GM12878 (cell line): ENCODE data around the gene KCNE4. TPM values are rescaled to one million over a fixed set of nuclear protein-coding genes. Genes with fewer than 3 reads are reported as not detected.

ENCODE experiments used
- ATAC-seq: fragments of 200-7000 bp; cut with Tn5 transposase; 3 replicates; pipeline ENCODE4 v1.9.1; 2020; ENCODE audit warnings: mild to moderate bottlenecking, moderate library complexity
- BruUV-seq: library from RNA; stranded (reverse); fragments of 400-500 nt; replicated peaks from 2 replicates; lab custom pipeline; 2021; lab: Mats Ljungman, UMichigan
- CTCF ChIA-PET: fragments of 300-600 bp; sonication (Branson Sonifier 250); formaldehyde crosslinking; extraction: SDS; loops from one replicate; lab custom pipeline; 2021; ENCODE audit warnings: inconsistent platforms; lab: Yijun Ruan, JAX
- POLR2A ChIA-PET: fragments of 350-600 bp; formaldehyde crosslinking; extraction: SDS; loops from one replicate; lab custom pipeline; 2021; ENCODE audit warnings: inconsistent platforms; lab: Charles Lee
- RAD21 ChIA-PET: fragments of 300-600 bp; sonication (Branson Sonifier 250); formaldehyde crosslinking; loops from one replicate; lab custom pipeline; 2023; ENCODE audit warnings: antibody characterized with exemption; ENCODE audit not compliant: unreplicated experiment; lab: Charles Lee
- SMC1A ChIA-PET: fragments of 300-600 bp; sonication (Branson Sonifier 250); formaldehyde crosslinking; loops from one replicate; lab custom pipeline; 2023; ENCODE audit not compliant: unreplicated experiment, uncharacterized antibody; lab: Charles Lee
- DNase-seq: peaks from one replicate; pipeline ENCODE4 v3.0.0-alpha.2; 2011; ENCODE audit warnings: low read depth, low spot score
- FAIRE-seq: peaks from 3 replicates; lab custom pipeline; 2011; peaks lifted over from hg19 to GRCh38; lab: Jason Lieb, UNC
- H2AFZ ChIP-seq: 2 replicates; pipeline ENCODE4 v1.6.0; 2011; ENCODE audit warnings: low read depth, low read length, control low read depth; ENCODE audit not compliant: control insufficient read depth
- H3K27ac ChIP-seq: 2 replicates; pipeline ENCODE4 v1.5.1; 2011; ENCODE audit warnings: control low read depth; ENCODE audit not compliant: control insufficient read depth, insufficient read depth
- H3K27me3 ChIP-seq, 2 experiments: replicated peaks in 1 of 2; 2 replicates each; pipeline versions ENCODE4 v1.6.0 to v1.6.1; 2011; ENCODE audit warnings: low read length in 1 of 2; ENCODE audit not compliant: control insufficient read depth in 2 of 2, insufficient read depth in 2 of 2
- H3K36me3 ChIP-seq, 2 experiments: 2 replicates each; pipeline ENCODE4 v1.5.1; 2011; ENCODE audit warnings: low read length in 1 of 2; ENCODE audit not compliant: control insufficient read depth in 2 of 2, insufficient read depth in 2 of 2
- H3K4me1 ChIP-seq: 2 replicates; pipeline ENCODE4 v1.6.1; 2011; ENCODE audit warnings: mild to moderate bottlenecking, low read length, moderate library complexity, mixed read lengths; ENCODE audit not compliant: control insufficient read depth, insufficient read depth
- H3K4me2 ChIP-seq: 2 replicates; pipeline ENCODE4 v1.6.0; 2011; ENCODE audit warnings: control low read depth; ENCODE audit not compliant: control insufficient read depth, insufficient read depth
- H3K4me3 ChIP-seq: fragments of 200-600 bp; sonication (generic); 2 replicates; pipeline ENCODE4 v1.5.1; 2016
- H3K79me2 ChIP-seq: 2 replicates; pipeline ENCODE4 v1.6.0; 2011; ENCODE audit warnings: low read length; ENCODE audit not compliant: control insufficient read depth, insufficient read depth
- H3K9ac ChIP-seq: 2 replicates; pipeline ENCODE4 v1.8.0; 2011; ENCODE audit warnings: low read length, control low read depth, mixed read lengths; ENCODE audit not compliant: control insufficient read depth, insufficient read depth
- H3K9me3 ChIP-seq: replicated peaks from 3 replicates; pipeline ENCODE4 v1.5.1; 2011; ENCODE audit warnings: mild to moderate bottlenecking, low read length; ENCODE audit not compliant: control insufficient read depth, insufficient read depth
- H4K20me1 ChIP-seq: 2 replicates; pipeline ENCODE4 v1.6.0; 2011; ENCODE audit not compliant: control insufficient read depth, insufficient read depth
- BHLHE40 ChIP-seq, 2 experiments: fragments of 450-650 bp in 1 of 2; IDR thresholded peaks; 2 replicates each; pipeline ENCODE4 v1.6.1; 2011 to 2017; ENCODE audit warnings: low read depth in 2 of 2, borderline replicate concordance in 1 of 2, improper control_type of control experiment in 1 of 2, low read length in 1 of 2, mild to moderate bottlenecking in 1 of 2
- CEBPB ChIP-seq, 2 experiments: fragments of 150-350 bp in 1 of 2; IDR thresholded peaks; 2 replicates each; pipeline ENCODE4 v1.6.1; 2012 to 2014; ENCODE audit warnings: low read depth in 2 of 2, low read length in 2 of 2, borderline replicate concordance in 1 of 2, inconsistent platforms in 1 of 2
- EED ChIP-seq: sonication (generic); IDR thresholded peaks from 2 replicates; pipeline ENCODE4 v1.6.1; 2016; ENCODE audit warnings: antibody characterized with exemption, low read depth
- ETV6 ChIP-seq, 2 experiments: fragments of 450-650 bp in 1 of 2; IDR thresholded peaks in 1 of 2; conservative IDR thresholded peaks in 1 of 2; 2 replicates each; pipeline ENCODE4 v1.6.1; 2014; ENCODE audit warnings: antibody characterized with exemption in 1 of 2, borderline replicate concordance in 1 of 2, low read depth in 1 of 2, mild to moderate bottlenecking in 1 of 2, moderate library complexity in 1 of 2
- JUND ChIP-seq: IDR thresholded peaks from 2 replicates; pipeline ENCODE4 v1.6.1; 2012; ENCODE audit warnings: low read depth, mild to moderate bottlenecking, low read length, improper control_type of control experiment, moderate library complexity
- NR2C1 ChIP-seq: fragments of 450-650 bp; IDR thresholded peaks from 2 replicates; pipeline ENCODE4 v1.6.1; 2017; ENCODE audit warnings: antibody characterized with exemption, mild to moderate bottlenecking, moderate library complexity
- PAX8 ChIP-seq: fragments of 450-650 bp; IDR thresholded peaks from 2 replicates; pipeline ENCODE4 v1.6.1; 2017; ENCODE audit warnings: mild to moderate bottlenecking, moderate library complexity
- RBBP5 ChIP-seq: fragments of 200-600 bp; sonication (generic); conservative IDR thresholded peaks from 2 replicates; pipeline ENCODE4 v1.6.1; 2016
- SUPT20H ChIP-seq: IDR thresholded peaks from 2 replicates; pipeline ENCODE4 v1.6.1; 2011; ENCODE audit warnings: low read depth, mild to moderate bottlenecking, low read length, moderate library complexity, borderline replicate concordance; ENCODE audit not compliant: control insufficient read depth
- TCF7 ChIP-seq: IDR thresholded peaks from 2 replicates; pipeline ENCODE4 v1.6.1; 2014; ENCODE audit warnings: antibody characterized with exemption, borderline replicate concordance
- USF1 ChIP-seq: IDR thresholded peaks from 2 replicates; pipeline ENCODE4 v1.6.1; 2011; ENCODE audit warnings: borderline replicate concordance, low read depth, mild to moderate bottlenecking, moderate library complexity, mixed read lengths, low read length; ENCODE audit not compliant: insufficient read depth; ENCODE audit errors: extremely low read length
- YY1 ChIP-seq: IDR thresholded peaks from 2 replicates; pipeline ENCODE4 v1.6.1; 2011; ENCODE audit warnings: low read depth, mild to moderate bottlenecking, low read length
- ZBED1 ChIP-seq: IDR thresholded peaks from 2 replicates; pipeline ENCODE4 v1.6.1; 2016; ENCODE audit warnings: borderline replicate concordance
- ZZZ3 ChIP-seq: IDR thresholded peaks from 2 replicates; pipeline ENCODE4 v1.6.1; 2011; ENCODE audit warnings: low read depth; ENCODE audit not compliant: control insufficient read depth, insufficient read length
- WGBS: methylation state at CpG from one replicate; pipeline ENCODE4 v1.1.6; 2016; ENCODE audit warnings: low lambda C conversion rate; ENCODE audit not compliant: insufficient replicate concordance, insufficient coverage; ENCODE audit errors: missing lambda C conversion rate; 5-methylcytosine and 5-hydroxymethylcytosine counted together
- in situ Hi-C: fragments of 300-500 bp; cut with MboI; formaldehyde crosslinking; loops from 9 replicates; pipeline ENCODE4 v1.14.3; 2018; ENCODE audit warnings: mixed read lengths
- intact Hi-C: fragments of 100-400 bp; cut with micrococcal nuclease; formaldehyde crosslinking; loops from one replicate; pipeline ENCODE4 v1.14.2; 2022; ENCODE audit not compliant: unreplicated experiment
- polyA plus RNA-seq, 11 experiments: library from polyadenylated mRNA; depleted of rRNA in 4 of 11; unstranded in 6 of 11; stranded (reverse) in 5 of 11; fragments of >200 nt; fragmentation: Nextera tagmentation in 4 of 11; fragmentation: Illumina TruSeq in 1 of 11; extraction: Ambion mirVana in 4 of 11; extraction: Trizol in 1 of 11; gene quantifications; 1 replicate in 1 of 11; 2 replicates in 10 of 11; pipeline versions ENCODE4 v1.2.1 to v1.2.3, GENCODE V29; 2011 to 2016; ENCODE audit warnings: inconsistent platforms in 2 of 11, missing spikeins in 2 of 11, low read depth in 1 of 11
- total RNA-seq, 4 experiments: library from RNA; depleted of rRNA in 3 of 4; stranded (reverse); fragments of >200 nt in 3 of 4; fragmentation: Illumina TruSeq in 1 of 4; extraction: Trizol in 1 of 4; gene quantifications; 2 replicates each; pipeline versions ENCODE4 v1.2.1 to v1.2.3, GENCODE V29; 2013 to 2021
- TF ChIP-seq, protein P1 (sequence below): IDR thresholded peaks from 2 replicates; pipeline ENCODE4 v1.6.1; 2012; ENCODE audit warnings: mild to moderate bottlenecking, low read depth, low read length
- TF ChIP-seq, protein P2 (sequence below): fragments of 450-650 bp; IDR thresholded peaks from 2 replicates; pipeline ENCODE4 v1.6.1; 2017; ENCODE audit warnings: mild to moderate bottlenecking, low read depth, inconsistent platforms; ENCODE audit not compliant: poor library complexity, severe bottlenecking

Gene KCNE4
- total and polyA plus RNA-seq, 10 of the 15 experiments (the other 5 are each of a cell fraction or from before 2014, with no cell fraction given): 0.30 TPM; not detected in 9

GRCh38 chr2:223099561-223099960, 47.6 kb downstream of the KCNE4 start (continued):
- TF ChIP-seq, protein P1, sequence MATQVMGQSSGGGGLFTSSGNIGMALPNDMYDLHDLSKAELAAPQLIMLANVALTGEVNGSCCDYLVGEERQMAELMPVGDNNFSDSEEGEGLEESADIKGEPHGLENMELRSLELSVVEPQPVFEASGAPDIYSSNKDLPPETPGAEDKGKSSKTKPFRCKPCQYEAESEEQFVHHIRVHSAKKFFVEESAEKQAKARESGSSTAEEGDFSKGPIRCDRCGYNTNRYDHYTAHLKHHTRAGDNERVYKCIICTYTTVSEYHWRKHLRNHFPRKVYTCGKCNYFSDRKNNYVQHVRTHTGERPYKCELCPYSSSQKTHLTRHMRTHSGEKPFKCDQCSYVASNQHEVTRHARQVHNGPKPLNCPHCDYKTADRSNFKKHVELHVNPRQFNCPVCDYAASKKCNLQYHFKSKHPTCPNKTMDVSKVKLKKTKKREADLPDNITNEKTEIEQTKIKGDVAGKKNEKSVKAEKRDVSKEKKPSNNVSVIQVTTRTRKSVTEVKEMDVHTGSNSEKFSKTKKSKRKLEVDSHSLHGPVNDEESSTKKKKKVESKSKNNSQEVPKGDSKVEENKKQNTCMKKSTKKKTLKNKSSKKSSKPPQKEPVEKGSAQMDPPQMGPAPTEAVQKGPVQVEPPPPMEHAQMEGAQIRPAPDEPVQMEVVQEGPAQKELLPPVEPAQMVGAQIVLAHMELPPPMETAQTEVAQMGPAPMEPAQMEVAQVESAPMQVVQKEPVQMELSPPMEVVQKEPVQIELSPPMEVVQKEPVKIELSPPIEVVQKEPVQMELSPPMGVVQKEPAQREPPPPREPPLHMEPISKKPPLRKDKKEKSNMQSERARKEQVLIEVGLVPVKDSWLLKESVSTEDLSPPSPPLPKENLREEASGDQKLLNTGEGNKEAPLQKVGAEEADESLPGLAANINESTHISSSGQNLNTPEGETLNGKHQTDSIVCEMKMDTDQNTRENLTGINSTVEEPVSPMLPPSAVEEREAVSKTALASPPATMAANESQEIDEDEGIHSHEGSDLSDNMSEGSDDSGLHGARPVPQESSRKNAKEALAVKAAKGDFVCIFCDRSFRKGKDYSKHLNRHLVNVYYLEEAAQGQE: no peak
- TF ChIP-seq BHLHE40 (IDR thresholded peaks at IDR 0.05; ENCODE audit: borderline replicate concordance in 1 of 2, low read depth in 2 of 2, low read length in 1 of 2) (no peak), SUPT20H (no peak)

- Histone ChIP-seq H3K27ac (no peak overlapping the region), H3K4me2 (no peak overlapping the region), H3K9me3 (no peaks in the 10 kb centered on the region), H3K9ac (no peak overlapping the region), H3K27me3 (no peaks in the 10 kb centered on the region; a peak in 1 of 4 replicates), H3K4me3 (no peak overlapping the region), H2AFZ (no peak overlapping the region), H4K20me1 (no peaks in the 10 kb centered on the region), H3K79me2 (no peaks in the 10 kb centered on the region), H3K36me3 (no peaks in the 10 kb centered on the region), H3K4me1 (peaks cover 5% of the 10 kb centered on the region; the same call in 1 of the 2 replicates)
- no peak for ATAC-seq
- intact Hi-C loops (no loop called here), in situ Hi-C loops (no loop called here)
- 32% methylated on average over 4 of the region's 4 CpGs for WGBS
- ChIA-PET SMC1A (interaction anchor here (1.3 to 1.8 kb wide), 3 partner anchors 12 to 188 kb away, joined by 3 to 7 read pairs (median 3); no protein-coding TSS in a partner anchor), POLR2A (no interaction called here), RAD21 (interaction anchor here (1.4 to 2.0 kb wide), 2 partner anchors 128 to 391 kb away, joined by 3 to 8 read pairs; no protein-coding TSS in a partner anchor), CTCF (interaction anchor here (1.8 to 3.1 kb wide), 2 partner anchors 128 to 130 kb away, joined by 4 to 14 read pairs; no protein-coding TSS in a partner anchor)
- no peak for FAIRE-seq
- no peak for DNase-seq
- BruUV-seq: no TSS peak
- TF ChIP-seq ZBED1: no peak
- TF ChIP-seq EED: no peak
- no peak for TF ChIP-seq USF1
- TF ChIP-seq RBBP5: no peak
- no peak for TF ChIP-seq ETV6 (conservative IDR thresholded peaks at IDR 0.05 in 1 of 2, IDR thresholded peaks at IDR 0.05 in 1 of 2; ENCODE audit: borderline replicate concordance in 1 of 2, low read depth in 1 of 2)
- TF ChIP-seq, protein P2, sequence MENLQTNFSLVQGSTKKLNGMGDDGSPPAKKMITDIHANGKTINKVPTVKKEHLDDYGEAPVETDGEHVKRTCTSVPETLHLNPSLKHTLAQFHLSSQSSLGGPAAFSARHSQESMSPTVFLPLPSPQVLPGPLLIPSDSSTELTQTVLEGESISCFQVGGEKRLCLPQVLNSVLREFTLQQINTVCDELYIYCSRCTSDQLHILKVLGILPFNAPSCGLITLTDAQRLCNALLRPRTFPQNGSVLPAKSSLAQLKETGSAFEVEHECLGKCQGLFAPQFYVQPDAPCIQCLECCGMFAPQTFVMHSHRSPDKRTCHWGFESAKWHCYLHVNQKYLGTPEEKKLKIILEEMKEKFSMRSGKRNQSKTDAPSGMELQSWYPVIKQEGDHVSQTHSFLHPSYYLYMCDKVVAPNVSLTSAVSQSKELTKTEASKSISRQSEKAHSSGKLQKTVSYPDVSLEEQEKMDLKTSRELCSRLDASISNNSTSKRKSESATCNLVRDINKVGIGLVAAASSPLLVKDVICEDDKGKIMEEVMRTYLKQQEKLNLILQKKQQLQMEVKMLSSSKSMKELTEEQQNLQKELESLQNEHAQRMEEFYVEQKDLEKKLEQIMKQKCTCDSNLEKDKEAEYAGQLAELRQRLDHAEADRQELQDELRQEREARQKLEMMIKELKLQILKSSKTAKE: no peak
- no peak for TF ChIP-seq TCF7
- no peak for TF ChIP-seq JUND
- no peak for TF ChIP-seq YY1
- TF ChIP-seq ZZZ3: no peak
- no peak for TF ChIP-seq NR2C1
- no peak for TF ChIP-seq PAX8
- TF ChIP-seq CEBPB (IDR thresholded peaks at IDR 0.05; ENCODE audit: borderline replicate concordance in 1 of 2, low read depth in 2 of 2, low read length in 2 of 2): no peak
Observed at GRCh38 chr2:223100061-223100511, 48.1 kb downstream of the KCNE4 start.
